Breast epithelium (tissue), 4 donors: ENCODE results near the gene KCNA2. TPM values are rescaled to one million over a fixed set of nuclear protein-coding genes. Genes with fewer than 3 reads are reported as not detected.

Source experiments
- DNase-seq, 2 donors: peaks; one replicate each; pipeline ENCODE4 v3.0.0-alpha.2; 2019; ENCODE audit warnings: low spot score in 2 of 2
- H3K27ac ChIP-seq, 2 donors: fragments of 200-600 bp; sonication (generic) in 1 of 2; one replicate each; pipeline ENCODE4 v1.5.1; 2016 to 2019; ENCODE audit warnings: mild to moderate bottlenecking in 1 of 2
- H3K27me3 ChIP-seq, 2 donors: fragments of 200-600 bp; sonication (generic) in 1 of 2; one replicate each; pipeline versions ENCODE4 v1.5.1 to v1.6.0; 2017 to 2019; ENCODE audit warnings: control low read depth in 1 of 2, mild to moderate bottlenecking in 1 of 2
- H3K36me3 ChIP-seq: fragments of 200-600 bp; one replicate; pipeline ENCODE4 v1.5.1; 2019
- H3K4me1 ChIP-seq, 2 donors: fragments of 200-600 bp; sonication (generic); one replicate each; pipeline ENCODE4 v1.5.1; 2016 to 2019; ENCODE audit warnings: control low read depth in 1 of 2
- H3K4me3 ChIP-seq, 3 donors: fragments of 200-600 bp; sonication (generic); 1 replicate in 2 of 3; 2 replicates in 1 of 3; pipeline ENCODE4 v1.5.1; 2016 to 2019; ENCODE audit warnings: mild to moderate bottlenecking in 3 of 3, moderate library complexity in 2 of 3
- H3K9me3 ChIP-seq, 2 donors: fragments of 200-600 bp; sonication (generic) in 1 of 2; one replicate each; pipeline ENCODE4 v1.5.1; 2016 to 2019; ENCODE audit warnings: control low read depth in 1 of 2
- POLR2A ChIP-seq: fragments of 450-650 bp; IDR thresholded peaks from one replicate; pipeline ENCODE4 v1.6.1; 2016; ENCODE audit warnings: antibody characterized with exemption, mild to moderate bottlenecking, moderate library complexity
- POLR2AphosphoS5 ChIP-seq, 3 donors: sonication (generic); formaldehyde crosslinking; IDR thresholded peaks; one replicate each; pipeline ENCODE4 v1.6.1; 2017; ENCODE audit warnings: antibody characterized with exemption in 3 of 3
- intact Hi-C: fragments of 100-400 bp; cut with DNase I; formaldehyde crosslinking; loops from one replicate; pipeline ENCODE4 v1.15.1; 2023; ENCODE audit warnings: low total_unique reads
- total RNA-seq, 3 donors: library from RNA; depleted of rRNA; stranded (reverse); fragments of >200 nt; gene quantifications; one replicate each; pipeline ENCODE4 v1.1.0, GENCODE V29; 2016
- TF ChIP-seq, protein P1 (sequence below), 3 donors: fragments of 450-650 bp; IDR thresholded peaks; one replicate each; pipeline ENCODE4 v1.5.1; 2016 to 2017; ENCODE audit warnings: antibody characterized with exemption in 3 of 3, mild to moderate bottlenecking in 3 of 3, moderate library complexity in 3 of 3

Gene KCNA2
- total RNA-seq, 3 donors from 2014 or later = 0.33 to 13.8 (median 0.59) TPM

DNA sequence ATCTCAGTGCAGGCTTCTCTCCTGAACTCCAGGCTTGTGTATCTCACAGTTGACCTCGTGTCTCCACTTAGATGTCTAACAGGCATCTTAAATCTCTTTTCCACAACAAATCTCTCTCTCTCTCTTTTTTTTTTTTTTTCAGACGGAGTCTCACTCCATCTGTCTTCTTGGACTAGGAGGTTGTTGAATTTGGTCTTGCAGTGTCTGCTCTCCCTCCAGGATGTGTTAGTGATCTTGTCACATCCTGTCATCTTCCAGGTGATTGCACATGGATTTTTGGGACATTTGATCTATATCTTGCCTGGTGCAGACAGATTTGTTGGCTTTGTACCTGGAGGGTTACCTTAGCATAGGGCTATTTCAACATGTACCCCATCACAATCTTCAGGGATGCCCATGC lies 60.7 kb downstream of the KCNA2 start:
- no peaks in the 10 kb centered on the region for H3K36me3 ChIP-seq
- H3K9me3 ChIP-seq = no peaks in the 10 kb centered on the region
- H3K27ac ChIP-seq = no peak overlapping the region
- no peaks in the 10 kb centered on the region for H3K4me1 ChIP-seq
- DNase-seq = no peak
- intact Hi-C loops = no loop called here
- H3K27me3 ChIP-seq = peaks cover 0 to 2% of the 10 kb centered on the region in 2 donors
- H3K4me3 ChIP-seq = no peak overlapping the region
- TF ChIP-seq POLR2A = no peak
- TF ChIP-seq, protein P1, sequence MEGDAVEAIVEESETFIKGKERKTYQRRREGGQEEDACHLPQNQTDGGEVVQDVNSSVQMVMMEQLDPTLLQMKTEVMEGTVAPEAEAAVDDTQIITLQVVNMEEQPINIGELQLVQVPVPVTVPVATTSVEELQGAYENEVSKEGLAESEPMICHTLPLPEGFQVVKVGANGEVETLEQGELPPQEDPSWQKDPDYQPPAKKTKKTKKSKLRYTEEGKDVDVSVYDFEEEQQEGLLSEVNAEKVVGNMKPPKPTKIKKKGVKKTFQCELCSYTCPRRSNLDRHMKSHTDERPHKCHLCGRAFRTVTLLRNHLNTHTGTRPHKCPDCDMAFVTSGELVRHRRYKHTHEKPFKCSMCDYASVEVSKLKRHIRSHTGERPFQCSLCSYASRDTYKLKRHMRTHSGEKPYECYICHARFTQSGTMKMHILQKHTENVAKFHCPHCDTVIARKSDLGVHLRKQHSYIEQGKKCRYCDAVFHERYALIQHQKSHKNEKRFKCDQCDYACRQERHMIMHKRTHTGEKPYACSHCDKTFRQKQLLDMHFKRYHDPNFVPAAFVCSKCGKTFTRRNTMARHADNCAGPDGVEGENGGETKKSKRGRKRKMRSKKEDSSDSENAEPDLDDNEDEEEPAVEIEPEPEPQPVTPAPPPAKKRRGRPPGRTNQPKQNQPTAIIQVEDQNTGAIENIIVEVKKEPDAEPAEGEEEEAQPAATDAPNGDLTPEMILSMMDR (IDR thresholded peaks at IDR 0.05) = no peak
- no peak for TF ChIP-seq POLR2AphosphoS5 (IDR thresholded peaks at IDR 0.05)

DNA sequence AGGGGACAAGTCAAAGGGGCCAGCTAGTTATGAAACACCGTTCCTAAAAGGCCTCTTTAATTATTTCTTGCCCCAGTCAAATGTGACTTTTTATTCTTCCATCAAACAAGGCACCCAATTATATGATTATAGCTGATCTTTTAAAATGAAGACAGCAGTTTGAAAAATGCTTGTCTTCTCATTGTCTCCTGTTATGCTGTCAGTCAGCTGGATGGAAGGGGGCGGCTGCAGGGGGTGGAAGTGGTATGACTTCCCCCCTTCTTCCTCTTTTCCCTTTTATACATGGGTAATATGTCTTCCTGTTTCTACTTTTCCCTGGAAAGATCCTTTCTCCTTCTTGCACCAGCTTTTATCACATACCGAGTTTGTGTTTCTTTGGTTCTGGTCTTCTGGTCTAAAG lies 61.4 kb downstream of the KCNA2 start:
- DNase-seq = no peak
- Histone ChIP-seq H3K36me3 (no peaks in the 10 kb centered on the region), H3K27me3 (no peaks in the 10 kb centered on the region), H3K4me1 (no peaks in the 10 kb centered on the region), H3K27ac (no peak overlapping the region), H3K4me3 (no peak overlapping the region), H3K9me3 (no peaks in the 10 kb centered on the region)
- TF ChIP-seq, protein P1 (IDR thresholded peaks at IDR 0.05) = no peak
- TF ChIP-seq POLR2AphosphoS5 (IDR thresholded peaks at IDR 0.05) = no peak
- no peak for TF ChIP-seq POLR2A
- intact Hi-C loops = no loop called here

Other genes with a start within 250 kb of the KCNA2 start
- gene SLC16A4, start 215.3 kb downstream of the KCNA2 start, total RNA-seq = 10 to 100 TPM in 2 of 3 donors, under 1 TPM in 1; 0.96 to 31.5 (median 14.4) TPM
- gene LAMTOR5, start 198.7 kb downstream of the KCNA2 start, total RNA-seq = 100 to 1,000 TPM; 102 to 117 (median 109) TPM
- 10 to 100 TPM in 1 of 3 donors, under 1 TPM in 2; 0.66 to 42.9 (median 0.73) TPM for gene PROK1, start 155.2 kb downstream of the KCNA2 start, total RNA-seq
- not detected for gene KCNA10, start 87.2 kb downstream of the KCNA2 start, total RNA-seq
- gene KCNA3, start 68.6 kb upstream of the KCNA2 start, total RNA-seq = 1 to 10 TPM in 2 of 3 donors, under 1 TPM in 1; 0.96 to 3.9 (median 2.2) TPM